ENCODE results near the gene BTAF1. TPM values are rescaled to one million over a fixed set of nuclear protein-coding genes. Genes with fewer than 3 reads are reported as not detected.

The BTAF1 gene
- total RNA-seq, 1 experiment from 2014 or later: 42.5 TPM

DNA sequence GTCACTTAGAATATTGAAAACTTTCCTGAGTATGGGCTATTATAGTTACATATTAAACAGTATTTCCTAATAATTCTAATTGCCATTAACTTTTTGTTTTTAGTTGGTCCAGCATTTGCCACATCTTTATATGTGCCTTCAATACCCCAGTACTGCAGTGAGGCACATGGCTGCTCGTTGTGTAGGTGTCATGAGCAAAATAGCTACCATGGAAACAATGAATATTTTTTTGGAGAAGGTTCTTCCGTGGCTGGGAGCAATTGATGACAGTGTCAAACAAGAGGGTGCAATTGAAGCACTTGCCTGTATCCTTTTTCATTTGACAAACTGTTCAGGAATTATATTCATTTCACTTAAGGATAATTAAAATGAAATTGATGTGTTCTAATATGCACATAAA, 72.7 kb downstream of the BTAF1 start:
- no peak overlapping the region for H3K27ac ChIP-seq (ENCODE audit: low read depth, low read length)
- H3K4me3 ChIP-seq (replicated peaks in 1 of 2; ENCODE audit: low read depth in 1 of 2, low read length in 2 of 2): no peak overlapping the region
- peaks cover 25 to 40% of the 10 kb centered on the region in 2 experiments for H3K36me3 ChIP-seq (ENCODE audit: control insufficient read depth in 1 of 2, insufficient read depth in 2 of 2, low read length in 2 of 2)
- BruUV-seq (replicated peaks): no TSS peak
- H2AFZ ChIP-seq (ENCODE audit: low read depth, low read length, poor library complexity, severe bottlenecking): no peak overlapping the region
- CTCF ChIA-PET: no interaction called here
- no peak for DNase-seq (ENCODE audit: low read depth, low spot score)
- H3K9ac ChIP-seq (ENCODE audit: low read length): no peak overlapping the region
- no peaks in the 10 kb centered on the region for H3K9me3 ChIP-seq (ENCODE audit: control insufficient read depth in 1 of 2, insufficient read depth in 1 of 2, low read depth in 1 of 2, low read length in 2 of 2)
- no peak overlapping the region for H3K4me2 ChIP-seq (ENCODE audit: low read length)
- ATAC-seq: no peak
- no peak for TF ChIP-seq EZH2phosphoT487 (IDR thresholded peaks at IDR 0.05; ENCODE audit: borderline replicate concordance)
- TF ChIP-seq, protein P1, sequence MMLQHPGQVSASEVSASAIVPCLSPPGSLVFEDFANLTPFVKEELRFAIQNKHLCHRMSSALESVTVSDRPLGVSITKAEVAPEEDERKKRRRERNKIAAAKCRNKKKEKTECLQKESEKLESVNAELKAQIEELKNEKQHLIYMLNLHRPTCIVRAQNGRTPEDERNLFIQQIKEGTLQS (IDR thresholded peaks at IDR 0.05): no peak
- no peak for TF ChIP-seq SIN3A (IDR thresholded peaks at IDR 0.05; ENCODE audit: low read depth)
- TF ChIP-seq ZNF274 (IDR thresholded peaks at IDR 0.05; ENCODE audit: low read depth, low read length): no peak
- TF ChIP-seq CBX3 (IDR thresholded peaks at IDR 0.05; ENCODE audit: low read depth): no peak
- TF ChIP-seq SP1 (IDR thresholded peaks at IDR 0.05; ENCODE audit: low read depth): no peak
- TF ChIP-seq, protein P2, sequence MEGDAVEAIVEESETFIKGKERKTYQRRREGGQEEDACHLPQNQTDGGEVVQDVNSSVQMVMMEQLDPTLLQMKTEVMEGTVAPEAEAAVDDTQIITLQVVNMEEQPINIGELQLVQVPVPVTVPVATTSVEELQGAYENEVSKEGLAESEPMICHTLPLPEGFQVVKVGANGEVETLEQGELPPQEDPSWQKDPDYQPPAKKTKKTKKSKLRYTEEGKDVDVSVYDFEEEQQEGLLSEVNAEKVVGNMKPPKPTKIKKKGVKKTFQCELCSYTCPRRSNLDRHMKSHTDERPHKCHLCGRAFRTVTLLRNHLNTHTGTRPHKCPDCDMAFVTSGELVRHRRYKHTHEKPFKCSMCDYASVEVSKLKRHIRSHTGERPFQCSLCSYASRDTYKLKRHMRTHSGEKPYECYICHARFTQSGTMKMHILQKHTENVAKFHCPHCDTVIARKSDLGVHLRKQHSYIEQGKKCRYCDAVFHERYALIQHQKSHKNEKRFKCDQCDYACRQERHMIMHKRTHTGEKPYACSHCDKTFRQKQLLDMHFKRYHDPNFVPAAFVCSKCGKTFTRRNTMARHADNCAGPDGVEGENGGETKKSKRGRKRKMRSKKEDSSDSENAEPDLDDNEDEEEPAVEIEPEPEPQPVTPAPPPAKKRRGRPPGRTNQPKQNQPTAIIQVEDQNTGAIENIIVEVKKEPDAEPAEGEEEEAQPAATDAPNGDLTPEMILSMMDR (IDR thresholded peaks at IDR 0.05 in 2 of 3, conservative IDR thresholded peaks at IDR 0.05 in 1 of 3; ENCODE audit: borderline replicate concordance in 1 of 3, insufficient read depth in 1 of 3, low read depth in 2 of 3, low read length in 2 of 3): no peak
- TF ChIP-seq, protein P3, sequence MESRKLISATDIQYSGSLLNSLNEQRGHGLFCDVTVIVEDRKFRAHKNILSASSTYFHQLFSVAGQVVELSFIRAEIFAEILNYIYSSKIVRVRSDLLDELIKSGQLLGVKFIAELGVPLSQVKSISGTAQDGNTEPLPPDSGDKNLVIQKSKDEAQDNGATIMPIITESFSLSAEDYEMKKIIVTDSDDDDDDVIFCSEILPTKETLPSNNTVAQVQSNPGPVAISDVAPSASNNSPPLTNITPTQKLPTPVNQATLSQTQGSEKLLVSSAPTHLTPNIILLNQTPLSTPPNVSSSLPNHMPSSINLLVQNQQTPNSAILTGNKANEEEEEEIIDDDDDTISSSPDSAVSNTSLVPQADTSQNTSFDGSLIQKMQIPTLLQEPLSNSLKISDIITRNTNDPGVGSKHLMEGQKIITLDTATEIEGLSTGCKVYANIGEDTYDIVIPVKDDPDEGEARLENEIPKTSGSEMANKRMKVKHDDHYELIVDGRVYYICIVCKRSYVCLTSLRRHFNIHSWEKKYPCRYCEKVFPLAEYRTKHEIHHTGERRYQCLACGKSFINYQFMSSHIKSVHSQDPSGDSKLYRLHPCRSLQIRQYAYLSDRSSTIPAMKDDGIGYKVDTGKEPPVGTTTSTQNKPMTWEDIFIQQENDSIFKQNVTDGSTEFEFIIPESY (IDR thresholded peaks at IDR 0.05; ENCODE audit: extremely low read depth, insufficient replicate concordance, low read length): no peak
- no peak for TF ChIP-seq EGR1 (IDR thresholded peaks at IDR 0.05; ENCODE audit: low read depth)
- TF ChIP-seq POLR2A (IDR thresholded peaks at IDR 0.05; ENCODE audit: borderline replicate concordance, extremely low read depth, insufficient read depth, insufficient read length): no peak
- TF ChIP-seq, protein P4, sequence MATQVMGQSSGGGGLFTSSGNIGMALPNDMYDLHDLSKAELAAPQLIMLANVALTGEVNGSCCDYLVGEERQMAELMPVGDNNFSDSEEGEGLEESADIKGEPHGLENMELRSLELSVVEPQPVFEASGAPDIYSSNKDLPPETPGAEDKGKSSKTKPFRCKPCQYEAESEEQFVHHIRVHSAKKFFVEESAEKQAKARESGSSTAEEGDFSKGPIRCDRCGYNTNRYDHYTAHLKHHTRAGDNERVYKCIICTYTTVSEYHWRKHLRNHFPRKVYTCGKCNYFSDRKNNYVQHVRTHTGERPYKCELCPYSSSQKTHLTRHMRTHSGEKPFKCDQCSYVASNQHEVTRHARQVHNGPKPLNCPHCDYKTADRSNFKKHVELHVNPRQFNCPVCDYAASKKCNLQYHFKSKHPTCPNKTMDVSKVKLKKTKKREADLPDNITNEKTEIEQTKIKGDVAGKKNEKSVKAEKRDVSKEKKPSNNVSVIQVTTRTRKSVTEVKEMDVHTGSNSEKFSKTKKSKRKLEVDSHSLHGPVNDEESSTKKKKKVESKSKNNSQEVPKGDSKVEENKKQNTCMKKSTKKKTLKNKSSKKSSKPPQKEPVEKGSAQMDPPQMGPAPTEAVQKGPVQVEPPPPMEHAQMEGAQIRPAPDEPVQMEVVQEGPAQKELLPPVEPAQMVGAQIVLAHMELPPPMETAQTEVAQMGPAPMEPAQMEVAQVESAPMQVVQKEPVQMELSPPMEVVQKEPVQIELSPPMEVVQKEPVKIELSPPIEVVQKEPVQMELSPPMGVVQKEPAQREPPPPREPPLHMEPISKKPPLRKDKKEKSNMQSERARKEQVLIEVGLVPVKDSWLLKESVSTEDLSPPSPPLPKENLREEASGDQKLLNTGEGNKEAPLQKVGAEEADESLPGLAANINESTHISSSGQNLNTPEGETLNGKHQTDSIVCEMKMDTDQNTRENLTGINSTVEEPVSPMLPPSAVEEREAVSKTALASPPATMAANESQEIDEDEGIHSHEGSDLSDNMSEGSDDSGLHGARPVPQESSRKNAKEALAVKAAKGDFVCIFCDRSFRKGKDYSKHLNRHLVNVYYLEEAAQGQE (IDR thresholded peaks at IDR 0.05; ENCODE audit: low read depth): no peak
- no peak for TF ChIP-seq JUND (IDR thresholded peaks at IDR 0.05)
- no peak for TF ChIP-seq CEBPB (IDR thresholded peaks at IDR 0.05; ENCODE audit: low read depth)
- TF ChIP-seq ELF1 (IDR thresholded peaks at IDR 0.05; ENCODE audit: borderline replicate concordance, low read depth): no peak
- no peak for TF ChIP-seq RAD21 (IDR thresholded peaks at IDR 0.05; ENCODE audit: low read depth)
- no peak for TF ChIP-seq SRF (IDR thresholded peaks at IDR 0.05; ENCODE audit: low read depth)
- no peak for TF ChIP-seq TCF7L2 (IDR thresholded peaks at IDR 0.05; ENCODE audit: borderline replicate concordance, extremely low read depth, insufficient read depth, insufficient read length)
- TF ChIP-seq, protein P5, sequence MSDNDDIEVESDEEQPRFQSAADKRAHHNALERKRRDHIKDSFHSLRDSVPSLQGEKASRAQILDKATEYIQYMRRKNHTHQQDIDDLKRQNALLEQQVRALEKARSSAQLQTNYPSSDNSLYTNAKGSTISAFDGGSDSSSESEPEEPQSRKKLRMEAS (IDR thresholded peaks at IDR 0.05): no peak
- TF ChIP-seq YY1 (IDR thresholded peaks at IDR 0.05; ENCODE audit: extremely low read depth, insufficient replicate concordance, low read depth, low read length): no peak
- no peaks in the 10 kb centered on the region for H3K9me2 ChIP-seq (ENCODE audit: insufficient read depth)
- RAD21 ChIA-PET (ENCODE audit: low non-redundant PET in 1 of 2, low total read pairs in 2 of 2, uncharacterized antibody in 2 of 2, unreplicated experiment in 2 of 2): no interaction called here
- intact Hi-C loops (cut with micrococcal nuclease): no loop called here
- no peaks in the 10 kb centered on the region for H3K4me1 ChIP-seq (ENCODE audit: control insufficient read depth in 1 of 2, insufficient read depth in 2 of 2, low read length in 2 of 2)
- no peaks in the 10 kb centered on the region for H3K79me2 ChIP-seq (ENCODE audit: insufficient read depth, low read length)
- H3K27me3 ChIP-seq (ENCODE audit: insufficient read depth, low read length): no peaks in the 10 kb centered on the region
- POLR2A ChIA-PET: no interaction called here
- H4K20me1 ChIP-seq (ENCODE audit: insufficient read depth): no peaks in the 10 kb centered on the region
